GM12878 (cell line): ENCODE measurements around the gene TMEM151A. TPM values are rescaled to one million over a fixed set of nuclear protein-coding genes. Genes with fewer than 3 reads are reported as not detected.

ENCODE experiments used
- ASH2L ChIP-seq: fragments of 300-600, 200-600 bp; sonication (generic); IDR thresholded peaks from 2 replicates; pipeline ENCODE4 v1.6.1; 2017; ENCODE audit warnings: low read depth, mild to moderate bottlenecking, borderline replicate concordance
- ATF7 ChIP-seq: fragments of 450-650 bp; IDR thresholded peaks from 2 replicates; pipeline ENCODE4 v1.6.1; 2016; ENCODE audit warnings: low read depth, mild to moderate bottlenecking
- CBFB ChIP-seq: IDR thresholded peaks from 2 replicates; pipeline ENCODE4 v1.6.1; 2016; ENCODE audit warnings: antibody characterized with exemption, low read depth
- CHD2 ChIP-seq: IDR thresholded peaks from 2 replicates; pipeline ENCODE4 v1.6.1; 2011; ENCODE audit warnings: low read depth, low read length, improper control_type of control experiment, borderline replicate concordance
- CREM ChIP-seq: IDR thresholded peaks from 2 replicates; pipeline ENCODE4 v1.6.1; 2014; ENCODE audit warnings: antibody characterized with exemption, low read depth
- DPF2 ChIP-seq: fragments of 450-650 bp; IDR thresholded peaks from 2 replicates; pipeline ENCODE4 v1.6.1; 2017; ENCODE audit warnings: mild to moderate bottlenecking
- EED ChIP-seq: sonication (generic); IDR thresholded peaks from 2 replicates; pipeline ENCODE4 v1.6.1; 2016; ENCODE audit warnings: antibody characterized with exemption, low read depth
- FOXK2 ChIP-seq: fragments of 450-650 bp; IDR thresholded peaks from 2 replicates; pipeline ENCODE4 v1.6.1; 2017; ENCODE audit warnings: mild to moderate bottlenecking, moderate library complexity
- GABPA ChIP-seq: IDR thresholded peaks from 2 replicates; pipeline ENCODE4 v1.6.1; 2014; ENCODE audit warnings: antibody characterized with exemption, low read depth, mild to moderate bottlenecking, inconsistent platforms
- IKZF1 ChIP-seq: fragments of 450-650 bp; conservative IDR thresholded peaks from 2 replicates; pipeline ENCODE4 v1.6.1; 2017; ENCODE audit warnings: antibody characterized with exemption, mild to moderate bottlenecking
- IRF4 ChIP-seq: IDR thresholded peaks from 2 replicates; pipeline ENCODE4 v1.6.1; 2011; ENCODE audit warnings: low read depth, low read length
- JUND ChIP-seq: IDR thresholded peaks from 2 replicates; pipeline ENCODE4 v1.6.1; 2012; ENCODE audit warnings: low read depth, mild to moderate bottlenecking, low read length, improper control_type of control experiment, moderate library complexity
- MXI1 ChIP-seq: fragments of 150-350 bp; IDR thresholded peaks from 2 replicates; pipeline ENCODE4 v1.6.1; 2011; ENCODE audit warnings: low read depth, mild to moderate bottlenecking, inconsistent platforms, low read length, improper control_type of control experiment
- NFIC ChIP-seq: IDR thresholded peaks from 2 replicates; pipeline ENCODE4 v1.6.1; 2012; ENCODE audit warnings: low read depth, mild to moderate bottlenecking, inconsistent platforms, low read length, moderate library complexity
- NR2C1 ChIP-seq: fragments of 450-650 bp; IDR thresholded peaks from 2 replicates; pipeline ENCODE4 v1.6.1; 2017; ENCODE audit warnings: antibody characterized with exemption, mild to moderate bottlenecking, moderate library complexity
- RCOR1 ChIP-seq: conservative IDR thresholded peaks from 2 replicates; pipeline ENCODE4 v1.6.1; 2012; ENCODE audit warnings: low read depth, low read length, improper control_type of control experiment
- RUNX3 ChIP-seq: IDR thresholded peaks from 2 replicates; pipeline ENCODE4 v1.6.1; 2012; ENCODE audit warnings: low read length, inconsistent platforms
- SIX5 ChIP-seq: IDR thresholded peaks from 2 replicates; pipeline ENCODE4 v1.6.1; 2011; ENCODE audit warnings: mild to moderate bottlenecking, low read depth, low read length, moderate library complexity; ENCODE audit not compliant: severe bottlenecking
- ZSCAN29 ChIP-seq: fragments of 450-650 bp; IDR thresholded peaks from 2 replicates; pipeline ENCODE4 v1.6.1; 2017; ENCODE audit warnings: mild to moderate bottlenecking, moderate library complexity
- ZZZ3 ChIP-seq: IDR thresholded peaks from 2 replicates; pipeline ENCODE4 v1.6.1; 2011; ENCODE audit warnings: low read depth; ENCODE audit not compliant: control insufficient read depth, insufficient read length
- polyA plus RNA-seq, 11 experiments: library from polyadenylated mRNA; depleted of rRNA in 4 of 11; unstranded in 6 of 11; stranded (reverse) in 5 of 11; fragments of >200 nt; fragmentation: Nextera tagmentation in 4 of 11; fragmentation: Illumina TruSeq in 1 of 11; extraction: Ambion mirVana in 4 of 11; extraction: Trizol in 1 of 11; gene quantifications; 1 replicate in 1 of 11; 2 replicates in 10 of 11; pipeline versions ENCODE4 v1.2.1 to v1.2.3, GENCODE V29; 2011 to 2016; ENCODE audit warnings: inconsistent platforms in 2 of 11, missing spikeins in 2 of 11, low read depth in 1 of 11
- total RNA-seq, 4 experiments: library from RNA; depleted of rRNA in 3 of 4; stranded (reverse); fragments of >200 nt in 3 of 4; fragmentation: Illumina TruSeq in 1 of 4; extraction: Trizol in 1 of 4; gene quantifications; 2 replicates each; pipeline versions ENCODE4 v1.2.1 to v1.2.3, GENCODE V29; 2013 to 2021
- TF ChIP-seq, protein P1 (sequence below): fragments of 450-650 bp; IDR thresholded peaks from 2 replicates; pipeline ENCODE4 v1.6.1; 2018; ENCODE audit warnings: borderline replicate concordance, mild to moderate bottlenecking; ENCODE audit not compliant: partially characterized antibody
- TF ChIP-seq, protein P2 (sequence below): fragments of 450-650 bp; IDR thresholded peaks from 2 replicates; pipeline ENCODE4 v1.6.1; 2018; ENCODE audit warnings: mild to moderate bottlenecking, low read depth, moderate library complexity; ENCODE audit not compliant: partially characterized antibody
- TF ChIP-seq, protein P3 (sequence below): IDR thresholded peaks from 2 replicates; pipeline ENCODE4 v1.6.1; 2012; ENCODE audit warnings: low read depth, low read length, improper control_type of control experiment
- TF ChIP-seq, protein P4 (sequence below): IDR thresholded peaks from 2 replicates; pipeline ENCODE4 v1.6.1; 2011; ENCODE audit warnings: borderline replicate concordance, low read depth, mild to moderate bottlenecking, moderate library complexity, low read length; ENCODE audit not compliant: insufficient read depth, poor library complexity, severe bottlenecking

TMEM151A gene
- total and polyA plus RNA-seq, 10 of the 15 experiments (the other 5 are each of a cell fraction or from before 2014, with no cell fraction given), result not detected

DNA sequence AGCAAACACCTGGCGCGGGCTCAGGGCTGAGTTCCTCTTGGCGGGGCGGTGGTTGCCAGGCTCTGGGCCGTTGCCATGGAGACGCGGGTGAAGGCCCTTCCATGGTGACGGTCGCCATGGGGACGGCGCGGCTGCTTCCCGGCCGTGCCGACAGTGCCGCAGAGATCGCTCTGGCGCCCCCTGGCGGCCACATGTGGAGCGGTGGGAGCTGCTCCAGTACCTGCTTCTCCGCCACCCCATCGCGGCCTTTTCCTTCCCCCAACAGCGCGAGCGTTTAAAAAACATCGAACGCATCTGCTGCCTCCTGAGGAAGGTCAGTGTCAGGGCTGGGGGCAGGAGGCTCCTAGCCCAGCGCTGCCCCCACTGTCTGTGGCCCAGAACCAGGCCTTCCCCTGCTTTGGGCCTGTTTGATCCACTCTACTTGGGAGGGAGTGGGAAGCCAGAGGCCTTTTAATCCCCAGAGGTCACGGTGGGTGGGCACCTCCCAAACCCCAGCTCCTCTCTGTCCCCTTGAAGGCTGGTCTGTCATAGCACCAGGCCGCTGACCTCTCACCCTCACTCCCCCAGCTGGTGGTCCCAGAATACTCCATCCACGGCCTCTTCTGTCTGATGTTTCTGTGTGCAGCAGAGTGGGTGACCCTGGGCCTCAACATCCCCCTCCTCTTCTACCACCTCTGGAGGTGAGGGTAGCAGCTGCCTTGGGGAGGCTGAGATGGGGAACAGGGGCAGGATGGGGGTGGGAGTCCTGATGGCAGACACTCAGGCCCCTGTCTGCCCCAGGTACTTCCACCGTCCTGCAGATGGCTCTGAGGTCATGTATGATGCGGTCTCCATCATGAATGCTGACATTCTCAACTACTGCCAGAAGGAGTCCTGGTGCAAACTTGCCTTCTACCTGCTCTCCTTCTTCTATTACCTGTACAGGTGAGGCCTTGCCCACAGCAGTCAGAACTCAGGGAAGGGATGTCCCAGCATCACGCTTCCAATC lies 8.9 kb upstream of the TMEM151A start (continued):
- TF ChIP-seq, protein P1, sequence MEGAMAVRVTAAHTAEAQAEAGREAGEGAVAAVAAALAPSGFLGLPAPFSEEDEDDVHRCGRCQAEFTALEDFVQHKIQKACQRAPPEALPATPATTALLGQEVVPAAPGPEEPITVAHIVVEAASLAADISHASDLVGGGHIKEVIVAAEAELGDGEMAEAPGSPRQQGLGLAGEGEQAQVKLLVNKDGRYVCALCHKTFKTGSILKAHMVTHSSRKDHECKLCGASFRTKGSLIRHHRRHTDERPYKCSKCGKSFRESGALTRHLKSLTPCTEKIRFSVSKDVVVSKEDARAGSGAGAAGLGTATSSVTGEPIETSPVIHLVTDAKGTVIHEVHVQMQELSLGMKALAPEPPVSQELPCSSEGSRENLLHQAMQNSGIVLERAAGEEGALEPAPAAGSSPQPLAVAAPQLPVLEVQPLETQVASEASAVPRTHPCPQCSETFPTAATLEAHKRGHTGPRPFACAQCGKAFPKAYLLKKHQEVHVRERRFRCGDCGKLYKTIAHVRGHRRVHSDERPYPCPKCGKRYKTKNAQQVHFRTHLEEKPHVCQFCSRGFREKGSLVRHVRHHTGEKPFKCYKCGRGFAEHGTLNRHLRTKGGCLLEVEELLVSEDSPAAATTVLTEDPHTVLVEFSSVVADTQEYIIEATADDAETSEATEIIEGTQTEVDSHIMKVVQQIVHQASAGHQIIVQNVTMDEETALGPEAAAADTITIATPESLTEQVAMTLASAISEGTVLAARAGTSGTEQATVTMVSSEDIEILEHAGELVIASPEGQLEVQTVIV, result peak; percentile 98
- no peak for TF ChIP-seq NR2C1
- TF ChIP-seq, protein P2, sequence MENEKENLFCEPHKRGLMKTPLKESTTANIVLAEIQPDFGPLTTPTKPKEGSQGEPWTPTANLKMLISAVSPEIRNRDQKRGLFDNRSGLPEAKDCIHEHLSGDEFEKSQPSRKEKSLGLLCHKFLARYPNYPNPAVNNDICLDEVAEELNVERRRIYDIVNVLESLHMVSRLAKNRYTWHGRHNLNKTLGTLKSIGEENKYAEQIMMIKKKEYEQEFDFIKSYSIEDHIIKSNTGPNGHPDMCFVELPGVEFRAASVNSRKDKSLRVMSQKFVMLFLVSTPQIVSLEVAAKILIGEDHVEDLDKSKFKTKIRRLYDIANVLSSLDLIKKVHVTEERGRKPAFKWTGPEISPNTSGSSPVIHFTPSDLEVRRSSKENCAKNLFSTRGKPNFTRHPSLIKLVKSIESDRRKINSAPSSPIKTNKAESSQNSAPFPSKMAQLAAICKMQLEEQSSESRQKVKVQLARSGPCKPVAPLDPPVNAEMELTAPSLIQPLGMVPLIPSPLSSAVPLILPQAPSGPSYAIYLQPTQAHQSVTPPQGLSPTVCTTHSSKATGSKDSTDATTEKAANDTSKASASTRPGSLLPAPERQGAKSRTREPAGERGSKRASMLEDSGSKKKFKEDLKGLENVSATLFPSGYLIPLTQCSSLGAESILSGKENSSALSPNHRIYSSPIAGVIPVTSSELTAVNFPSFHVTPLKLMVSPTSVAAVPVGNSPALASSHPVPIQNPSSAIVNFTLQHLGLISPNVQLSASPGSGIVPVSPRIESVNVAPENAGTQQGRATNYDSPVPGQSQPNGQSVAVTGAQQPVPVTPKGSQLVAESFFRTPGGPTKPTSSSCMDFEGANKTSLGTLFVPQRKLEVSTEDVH, result no peak
- TF ChIP-seq MXI1, result peak; percentile 100
- TF ChIP-seq SIX5, result peak; percentile 47
- TF ChIP-seq ASH2L, result no peak
- peak; percentile 70 for TF ChIP-seq CHD2
- TF ChIP-seq CBFB, result no peak
- TF ChIP-seq EED, result no peak
- TF ChIP-seq CREM, result no peak
- TF ChIP-seq FOXK2, result no peak
- TF ChIP-seq NFIC, result no peak
- TF ChIP-seq IRF4, result no peak
- TF ChIP-seq ZZZ3, result no peak
- no peak for TF ChIP-seq JUND
- TF ChIP-seq, protein P3, sequence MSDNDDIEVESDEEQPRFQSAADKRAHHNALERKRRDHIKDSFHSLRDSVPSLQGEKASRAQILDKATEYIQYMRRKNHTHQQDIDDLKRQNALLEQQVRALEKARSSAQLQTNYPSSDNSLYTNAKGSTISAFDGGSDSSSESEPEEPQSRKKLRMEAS, result no peak; the same call in 1 of the 2 replicates
- TF ChIP-seq, protein P4, sequence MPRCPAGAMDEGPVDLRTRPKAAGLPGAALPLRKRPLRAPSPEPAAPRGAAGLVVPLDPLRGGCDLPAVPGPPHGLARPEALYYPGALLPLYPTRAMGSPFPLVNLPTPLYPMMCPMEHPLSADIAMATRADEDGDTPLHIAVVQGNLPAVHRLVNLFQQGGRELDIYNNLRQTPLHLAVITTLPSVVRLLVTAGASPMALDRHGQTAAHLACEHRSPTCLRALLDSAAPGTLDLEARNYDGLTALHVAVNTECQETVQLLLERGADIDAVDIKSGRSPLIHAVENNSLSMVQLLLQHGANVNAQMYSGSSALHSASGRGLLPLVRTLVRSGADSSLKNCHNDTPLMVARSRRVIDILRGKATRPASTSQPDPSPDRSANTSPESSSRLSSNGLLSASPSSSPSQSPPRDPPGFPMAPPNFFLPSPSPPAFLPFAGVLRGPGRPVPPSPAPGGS, result no peak
- TF ChIP-seq GABPA, result no peak
- TF ChIP-seq DPF2, result no peak
- no peak for TF ChIP-seq ZSCAN29
- peak; percentile 76; the same call in 1 of the 2 replicates for TF ChIP-seq RCOR1
- no peak for TF ChIP-seq ATF7
- 0 out of 2 replicates have a peak, but pooled peaks have one; percentile 12 for TF ChIP-seq RUNX3
- TF ChIP-seq IKZF1, result peak; percentile 52
